H9 (cell line): Measurements from ENCODE around the gene USP34. TPM values are rescaled to one million over a fixed set of nuclear protein-coding genes. Genes with fewer than 3 reads are reported as not detected.

ENCODE experiments used
- DNase-seq: peaks from one replicate; pipeline ENCODE4 v3.0.0-alpha.2; 2017
- H2AFZ ChIP-seq: one replicate; pipeline ENCODE4 v1.6.1; 2013; ENCODE audit warnings: mild to moderate bottlenecking, low read length, control low read depth, moderate library complexity
- H2AK5ac ChIP-seq: 2 replicates; pipeline ENCODE4 v1.6.1; 2013; ENCODE audit warnings: low read length, control low read depth, mixed read lengths; ENCODE audit not compliant: insufficient read length
- H2BK120ac ChIP-seq: one replicate; pipeline ENCODE4 v1.6.1; 2013; ENCODE audit warnings: low read depth, mild to moderate bottlenecking, low read length, control low read depth, inconsistent platforms; ENCODE audit not compliant: poor library complexity, severe bottlenecking
- H2BK12ac ChIP-seq: 2 replicates; pipeline ENCODE4 v1.6.1; 2013; ENCODE audit warnings: low read length, control low read depth, mixed read lengths, low read depth; ENCODE audit not compliant: insufficient read length
- H2BK15ac ChIP-seq: 2 replicates; pipeline ENCODE4 v1.6.1; 2013; ENCODE audit warnings: low read depth, low read length, control low read depth
- H2BK20ac ChIP-seq: one replicate; pipeline ENCODE4 v1.6.1; 2013; ENCODE audit warnings: low read depth, mild to moderate bottlenecking, low read length, control low read depth, inconsistent platforms; ENCODE audit not compliant: poor library complexity, severe bottlenecking
- H2BK5ac ChIP-seq: 2 replicates; pipeline ENCODE4 v1.6.1; 2013; ENCODE audit warnings: low read length, control low read depth, mixed read lengths; ENCODE audit not compliant: insufficient read length
- H3K14ac ChIP-seq: 2 replicates; pipeline ENCODE4 v1.6.1; 2013; ENCODE audit warnings: low read length, control low read depth; ENCODE audit not compliant: insufficient read depth
- H3K18ac ChIP-seq: 2 replicates; pipeline ENCODE4 v1.6.1; 2013; ENCODE audit warnings: low read depth, mild to moderate bottlenecking, mixed read lengths, low read length, control low read depth; ENCODE audit not compliant: insufficient read length
- H3K23ac ChIP-seq: 2 replicates; pipeline ENCODE4 v1.6.1; 2013; ENCODE audit warnings: low read length, control low read depth, mixed read lengths, low read depth; ENCODE audit not compliant: insufficient read length
- H3K23me2 ChIP-seq: 2 replicates; pipeline ENCODE4 v1.6.1; 2013; ENCODE audit warnings: low read depth, mild to moderate bottlenecking, mixed read lengths, low read length, control low read depth; ENCODE audit not compliant: insufficient read length, poor library complexity, severe bottlenecking
- H3K27ac ChIP-seq: 2 replicates; pipeline ENCODE4 v1.5.1; 2013; ENCODE audit warnings: low read length, control low read depth, mixed read lengths, low read depth; ENCODE audit not compliant: insufficient read length
- H3K27me3 ChIP-seq: 2 replicates; pipeline ENCODE4 v1.6.1; 2013; ENCODE audit warnings: low read length, control low read depth, inconsistent platforms; ENCODE audit not compliant: insufficient read depth
- H3K4ac ChIP-seq: 2 replicates; pipeline ENCODE4 v1.6.1; 2013; ENCODE audit warnings: low read depth, mild to moderate bottlenecking, control low read depth, inconsistent platforms, low read length, moderate library complexity
- H3K4me1 ChIP-seq: 2 replicates; pipeline ENCODE4 v1.6.1; 2013; ENCODE audit warnings: low read length, control low read depth, inconsistent platforms; ENCODE audit not compliant: insufficient read depth
- H3K4me2 ChIP-seq: 2 replicates; pipeline ENCODE4 v1.6.1; 2013; ENCODE audit warnings: low read length, control low read depth, mixed read lengths; ENCODE audit not compliant: insufficient read length, insufficient read depth
- H3K56ac ChIP-seq: 2 replicates; pipeline ENCODE4 v1.6.1; 2013; ENCODE audit warnings: low read depth, mild to moderate bottlenecking, mixed read lengths, low read length, control low read depth; ENCODE audit not compliant: insufficient read length
- H3K79me1 ChIP-seq: 2 replicates; pipeline ENCODE4 v1.6.1; 2013; ENCODE audit warnings: low read depth, mild to moderate bottlenecking, moderate library complexity, low read length, control low read depth, inconsistent platforms; ENCODE audit not compliant: insufficient read depth, poor library complexity, severe bottlenecking
- H3K79me2 ChIP-seq: 2 replicates; pipeline ENCODE4 v1.6.1; 2013; ENCODE audit warnings: low read length, control low read depth, inconsistent platforms; ENCODE audit not compliant: insufficient read depth
- H3K9ac ChIP-seq: 2 replicates; pipeline ENCODE4 v1.6.1; 2013; ENCODE audit warnings: low read length, control low read depth, mixed read lengths; ENCODE audit not compliant: insufficient read length; ENCODE audit errors: extremely low read depth
- H3K9me3 ChIP-seq: one replicate; pipeline ENCODE4 v1.6.1; 2013; ENCODE audit warnings: low read depth, low read length, inconsistent platforms; ENCODE audit not compliant: control insufficient read depth
- H3T11ph ChIP-seq: one replicate; pipeline ENCODE4 v1.6.1; 2013; ENCODE audit warnings: mild to moderate bottlenecking, low read length, control low read depth, inconsistent platforms
- H4K20me1 ChIP-seq: one replicate; pipeline ENCODE4 v1.6.1; 2013; ENCODE audit not compliant: control insufficient read depth, insufficient read length, insufficient read depth
- H4K5ac ChIP-seq: 2 replicates; pipeline ENCODE4 v1.6.1; 2013; ENCODE audit warnings: low read depth, mild to moderate bottlenecking, mixed read lengths, low read length, control low read depth; ENCODE audit not compliant: insufficient read length
- H4K8ac ChIP-seq: replicated peaks from 2 replicates; pipeline ENCODE4 v1.6.1; 2013; ENCODE audit warnings: low read length, control low read depth, mixed read lengths, low read depth; ENCODE audit not compliant: insufficient read length
- H4K91ac ChIP-seq: 2 replicates; pipeline ENCODE4 v1.6.1; 2013; ENCODE audit warnings: low read depth, mild to moderate bottlenecking, moderate library complexity, mixed read lengths, low read length, control low read depth; ENCODE audit not compliant: insufficient read length
- H3K27ac Mint-ChIP-seq, 3 experiments: 2 replicates in 2 of 3; 3 replicates in 1 of 3; pipeline ENCODE4 v1.8.0; 2020 to 2021; ENCODE audit warnings: mixed read lengths in 3 of 3, mild to moderate bottlenecking in 1 of 3, moderate library complexity in 1 of 3
- H3K27me3 Mint-ChIP-seq: 2 replicates; pipeline ENCODE4 v1.8.0; 2021; ENCODE audit warnings: low read depth, mild to moderate bottlenecking, moderate library complexity, mixed read lengths
- H3K36me3 Mint-ChIP-seq, 3 experiments: 2 replicates in 2 of 3; 3 replicates in 1 of 3; pipeline ENCODE4 v1.8.0; 2020 to 2021; ENCODE audit warnings: low read depth in 3 of 3, mixed read lengths in 3 of 3; ENCODE audit not compliant: insufficient read depth in 1 of 3
- H3K4me1 Mint-ChIP-seq, 2 experiments: 2 replicates each; pipeline ENCODE4 v1.8.0; 2020; ENCODE audit warnings: mixed read lengths in 2 of 2
- H3K4me3 Mint-ChIP-seq, 2 experiments: 2 replicates in 1 of 2; 3 replicates in 1 of 2; pipeline ENCODE4 v1.8.0; 2020 to 2021; ENCODE audit warnings: mild to moderate bottlenecking in 2 of 2, mixed read lengths in 2 of 2, moderate library complexity in 1 of 2
- H3K9me3 Mint-ChIP-seq, 2 experiments: 2 replicates in 1 of 2; 3 replicates in 1 of 2; pipeline ENCODE4 v1.8.0; 2020; ENCODE audit warnings: mild to moderate bottlenecking in 2 of 2, mixed read lengths in 2 of 2, moderate library complexity in 1 of 2
- WGBS: extraction: QIAGEN DNeasy Blood & Tissue Kit; methylation state at CpG from one replicate; pipeline ENCODE4 v1.1.7; 2013; ENCODE audit warnings: missing lambda C conversion rate, low lambda C conversion rate, mixed read lengths; ENCODE audit not compliant: insufficient read length; ENCODE audit errors: extremely low coverage; 5-methylcytosine and 5-hydroxymethylcytosine counted together
- total RNA-seq: library from RNA; stranded (reverse); gene quantifications from 2 replicates; pipeline ENCODE4 v1.2.1, GENCODE V29; 2021
- TF ChIP-seq, protein P1 (sequence below): fragments of 200-600 bp; sonication (generic); conservative IDR thresholded peaks from 3 replicates; pipeline ENCODE4 v1.8.0; 2021; ENCODE audit warnings: antibody characterized with exemption, mild to moderate bottlenecking

Gene USP34
- total RNA-seq, 1 experiment from 2014 or later: 93.9 TPM

- Mint-ChIP-seq H3K27me3 (no peaks in the 10 kb centered on the region), H3K36me3 (peaks cover 56 to 79% (median 79%) of the 10 kb centered on the region in 3 experiments; a peak in 6 of 7 replicates)
- no CpG with 5 or more reads among the region's 1 CpG for WGBS
Observed at GRCh38 chr2:61377046-61377445, 93.8 kb downstream of the USP34 start.

More at GRCh38 chr2:61377046-61377445, 93.8 kb downstream of the USP34 start:
- no peak overlapping the region for H3K9ac ChIP-seq
- no peak overlapping the region for H3K4me2 ChIP-seq
- H3K4me1 Mint-ChIP-seq: peaks cover 18 to 19% of the 10 kb centered on the region in 2 experiments
- TF ChIP-seq, protein P1, sequence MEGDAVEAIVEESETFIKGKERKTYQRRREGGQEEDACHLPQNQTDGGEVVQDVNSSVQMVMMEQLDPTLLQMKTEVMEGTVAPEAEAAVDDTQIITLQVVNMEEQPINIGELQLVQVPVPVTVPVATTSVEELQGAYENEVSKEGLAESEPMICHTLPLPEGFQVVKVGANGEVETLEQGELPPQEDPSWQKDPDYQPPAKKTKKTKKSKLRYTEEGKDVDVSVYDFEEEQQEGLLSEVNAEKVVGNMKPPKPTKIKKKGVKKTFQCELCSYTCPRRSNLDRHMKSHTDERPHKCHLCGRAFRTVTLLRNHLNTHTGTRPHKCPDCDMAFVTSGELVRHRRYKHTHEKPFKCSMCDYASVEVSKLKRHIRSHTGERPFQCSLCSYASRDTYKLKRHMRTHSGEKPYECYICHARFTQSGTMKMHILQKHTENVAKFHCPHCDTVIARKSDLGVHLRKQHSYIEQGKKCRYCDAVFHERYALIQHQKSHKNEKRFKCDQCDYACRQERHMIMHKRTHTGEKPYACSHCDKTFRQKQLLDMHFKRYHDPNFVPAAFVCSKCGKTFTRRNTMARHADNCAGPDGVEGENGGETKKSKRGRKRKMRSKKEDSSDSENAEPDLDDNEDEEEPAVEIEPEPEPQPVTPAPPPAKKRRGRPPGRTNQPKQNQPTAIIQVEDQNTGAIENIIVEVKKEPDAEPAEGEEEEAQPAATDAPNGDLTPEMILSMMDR: no peak
- H3K79me1 ChIP-seq: peaks cover 3% of the 10 kb centered on the region
- H3K79me2 ChIP-seq: no peaks in the 10 kb centered on the region
- no peak overlapping the region for H2BK12ac ChIP-seq
- H2AFZ ChIP-seq: no peak overlapping the region
- DNase-seq: no peak
- H3K9me3 Mint-ChIP-seq: no peaks in the 10 kb centered on the region
- no peak overlapping the region for H3K4me3 Mint-ChIP-seq
- H3K23me2 ChIP-seq: no peaks in the 10 kb centered on the region
- H3K18ac ChIP-seq: no peak overlapping the region
- H2BK5ac ChIP-seq: no peak overlapping the region
- H3K14ac ChIP-seq: no peak overlapping the region
- H3K4ac ChIP-seq: no peak overlapping the region
- H4K5ac ChIP-seq: no peak overlapping the region
- H3K27ac ChIP-seq: no peak overlapping the region
- no peak overlapping the region for H3K56ac ChIP-seq
- H2BK15ac ChIP-seq: no peak overlapping the region
- no peak overlapping the region for H3K23ac ChIP-seq
- H3K9me3 ChIP-seq: no peaks in the 10 kb centered on the region
- no peak overlapping the region for H4K8ac ChIP-seq
- H4K20me1 ChIP-seq: no peaks in the 10 kb centered on the region
- H2BK20ac ChIP-seq: no peak overlapping the region
- no peak overlapping the region for H2BK120ac ChIP-seq
- H2AK5ac ChIP-seq: no peak overlapping the region
- H3K4me1 ChIP-seq: no peaks in the 10 kb centered on the region
- no peak overlapping the region for H4K91ac ChIP-seq
- H3T11ph ChIP-seq: no peak overlapping the region
- H3K27ac Mint-ChIP-seq: no peak overlapping the region
- no peaks in the 10 kb centered on the region for H3K27me3 ChIP-seq
